HUDEP-2 (cell line): ENCODE results near the gene LRRC26.

ENCODE experiments used
- DNase-seq, 76 experiments: peaks; one replicate each; lab custom pipeline; 2025; ENCODE audit not compliant: unreplicated experiment in 76 of 76; lab: John Stamatoyannopoulos, UW

Gene LRRC26

GRCh38 chr9:137170486-137171148, 766 bp upstream of the LRRC26 start:
- no peak for DNase-seq

GRCh38 chr9:137168904-137169856, 671 bp downstream of the LRRC26 start:
- peak in 45 of 76 experiments; percentile 11 to 61 (median 28) for DNase-seq

- DNase-seq: peak in 8 of 76 experiments; percentile 19 to 60 (median 35)
Observed at GRCh38 chr9:137168573-137168903, 1.3 kb downstream of the LRRC26 start.

- DNase-seq: peak in 49 of 76 experiments; percentile 5 to 71 (median 41)
Observed at GRCh38 chr9:137167747-137168572, 1.9 kb downstream of the LRRC26 start.

- peak in 2 of 76 experiments; percentile 5 to 34 for DNase-seq
Observed at GRCh38 chr9:137167277-137167746, 2.5 kb downstream of the LRRC26 start.

GRCh38 chr9:137166380-137167229, 3.2 kb downstream of the LRRC26 start:
- no peak for DNase-seq

GRCh38 chr9:137165250-137165836, 4.5 kb downstream of the LRRC26 start:
- no peak for DNase-seq

- DNase-seq: no peak
Observed at GRCh38 chr9:137164370-137165249, 5.2 kb downstream of the LRRC26 start.

- DNase-seq: no peak
Observed at GRCh38 chr9:137163805-137164204, 6.0 kb downstream of the LRRC26 start.

- peak in 1 of 76 experiments; percentile 12 for DNase-seq
Observed at GRCh38 chr9:137163365-137163715, 6.5 kb downstream of the LRRC26 start.

- DNase-seq: peak in 10 of 76 experiments; percentile 4 to 31 (median 18)
Observed at GRCh38 chr9:137162505-137163364, 7.1 kb downstream of the LRRC26 start.

- DNase-seq: peak in 2 of 76 experiments; percentile 7 to 12
Observed at GRCh38 chr9:137161558-137162486, 8.0 kb downstream of the LRRC26 start.

GRCh38 chr9:137160716-137161557, 8.9 kb downstream of the LRRC26 start:
- DNase-seq: no peak

GRCh38 chr9:137160054-137160425, 9.8 kb downstream of the LRRC26 start:
- DNase-seq: no peak

GRCh38 chr9:137159105-137160053, 10.5 kb downstream of the LRRC26 start:
- no peak for DNase-seq
